Measurements from ENCODE around the gene OXCT2. TPM values are rescaled to one million over a fixed set of nuclear protein-coding genes. Genes with fewer than 3 reads are reported as not detected.
A peak's percentile ranks its signal among the peaks of the same experiment; 100 is the strongest.
"Not testable (repeated sequence)": the region's sequence is repeated elsewhere in the genome, so short reads cannot be mapped to it uniquely, and the experiment has no call there.

The OXCT2 gene
- total RNA-seq, 1 donor from 2014 or later, result not detected

- peaks cover 8% of the 10 kb centered on the region for H3K4me1 Mint-ChIP-seq (ENCODE audit: low read depth)
- H3K27ac Mint-ChIP-seq (ENCODE audit: unreplicated experiment), result no peak overlapping the region
- H3K36me3 Mint-ChIP-seq (ENCODE audit: low read depth), result peaks cover 2% of the 10 kb centered on the region
- peaks cover 2% of the 10 kb centered on the region for H3K27me3 Mint-ChIP-seq (ENCODE audit: low read depth)
- H3K9me3 Mint-ChIP-seq (ENCODE audit: low read depth), result peaks cover 3% of the 10 kb centered on the region
- TF ChIP-seq CTCF (IDR thresholded peaks at IDR 0.05), result peak; percentile 82
- DNase-seq (ENCODE audit: low spot score), result no peak
- H3K4me3 Mint-ChIP-seq (ENCODE audit: unreplicated experiment), result no peak overlapping the region
Measured at GRCh38 chr1:39799770-39800470, 28.8 kb upstream of the OXCT2 start.

- not testable (repeated sequence) for H3K27ac Mint-ChIP-seq (ENCODE audit: unreplicated experiment); H3K36me3 Mint-ChIP-seq (ENCODE audit: low read depth); H3K27me3 Mint-ChIP-seq (ENCODE audit: low read depth); H3K4me3 Mint-ChIP-seq (ENCODE audit: unreplicated experiment); H3K4me1 Mint-ChIP-seq (ENCODE audit: low read depth); H3K9me3 Mint-ChIP-seq (ENCODE audit: low read depth)
- peak; percentile 20 for DNase-seq (ENCODE audit: low spot score)
Measured at GRCh38 chr1:39798859-39799769, 28.0 kb upstream of the OXCT2 start.

- peaks cover 29% of the 10 kb centered on the region for H3K27me3 Mint-ChIP-seq (ENCODE audit: low read depth)
- no peak overlapping the region for H3K27ac Mint-ChIP-seq (ENCODE audit: unreplicated experiment)
- no peaks in the 10 kb centered on the region for H3K9me3 Mint-ChIP-seq (ENCODE audit: low read depth)
- no peak for TF ChIP-seq CTCF (IDR thresholded peaks at IDR 0.05)
- no peak overlapping the region for H3K4me3 Mint-ChIP-seq (ENCODE audit: unreplicated experiment)
- peaks cover 8% of the 10 kb centered on the region for H3K4me1 Mint-ChIP-seq (ENCODE audit: low read depth)
- no peak for DNase-seq (ENCODE audit: low spot score)
- H3K36me3 Mint-ChIP-seq (ENCODE audit: low read depth), result no peaks in the 10 kb centered on the region
Measured at GRCh38 chr1:39795651-39796050, 24.5 kb upstream of the OXCT2 start.

- no peak for DNase-seq (ENCODE audit: low spot score)
- Mint-ChIP-seq H3K36me3 (ENCODE audit: low read depth) (no peaks in the 10 kb centered on the region), H3K4me3 (ENCODE audit: unreplicated experiment) (no peak overlapping the region), H3K27ac (ENCODE audit: unreplicated experiment) (no peak overlapping the region), H3K4me1 (ENCODE audit: low read depth) (peaks cover 3% of the 10 kb centered on the region), H3K27me3 (ENCODE audit: low read depth) (peaks cover 44% of the 10 kb centered on the region), H3K9me3 (ENCODE audit: low read depth) (no peaks in the 10 kb centered on the region)
- TF ChIP-seq CTCF (IDR thresholded peaks at IDR 0.05), result no peak
Measured at GRCh38 chr1:39791838-39792237, 20.7 kb upstream of the OXCT2 start.

GRCh38 chr1:39789571-39790110 is 18.5 kb upstream of the OXCT2 start:
- DNase-seq (ENCODE audit: low spot score), result no peak
- no peak for TF ChIP-seq CTCF (IDR thresholded peaks at IDR 0.05)
- Mint-ChIP-seq H3K36me3 (ENCODE audit: low read depth) (no peaks in the 10 kb centered on the region), H3K9me3 (ENCODE audit: low read depth) (no peaks in the 10 kb centered on the region), H3K4me1 (ENCODE audit: low read depth) (peaks cover 3% of the 10 kb centered on the region), H3K27ac (ENCODE audit: unreplicated experiment) (no peak overlapping the region), H3K27me3 (ENCODE audit: low read depth) (peaks cover 49% of the 10 kb centered on the region), H3K4me3 (ENCODE audit: unreplicated experiment) (peak overlapping the region; percentile 54)

Data from chondrocyte (in vitro differentiated cells).